GM23338 (cell line): ENCODE measurements around the gene MPC2. TPM values are rescaled to one million over a fixed set of nuclear protein-coding genes. Genes with fewer than 3 reads are reported as not detected.

ENCODE experiments used
- ATAC-seq: fragments of 200-7000 bp; cut with Tn5 transposase; 3 replicates; pipeline ENCODE4 v1.9.1; 2020
- DNase-seq: peaks from one replicate; pipeline ENCODE4 v3.0.0-alpha.2; 2015; ENCODE audit warnings: low spot score
- H2AFZ ChIP-seq: fragments of 200-600 bp; sonication (generic); 2 replicates; pipeline ENCODE4 v1.8.0; 2016; ENCODE audit warnings: antibody characterized with exemption, mild to moderate bottlenecking, moderate library complexity
- H3F3A ChIP-seq: fragments of 200-600 bp; sonication (generic); replicated peaks from 2 replicates; pipeline ENCODE4 v1.8.0; 2017; ENCODE audit warnings: antibody characterized with exemption, mixed run types, low read depth
- H3K27ac ChIP-seq: fragments of 200-600 bp; sonication (generic); 2 replicates; pipeline ENCODE4 v1.6.1; 2016; ENCODE audit warnings: low read depth
- H3K27me3 ChIP-seq: fragments of 200-600 bp; sonication (generic); 2 replicates; pipeline ENCODE4 v1.8.0; 2016; ENCODE audit warnings: mild to moderate bottlenecking, mixed run types, moderate library complexity; ENCODE audit not compliant: insufficient read depth
- H3K36me3 ChIP-seq: fragments of 200-600 bp; sonication (generic); 2 replicates; pipeline ENCODE4 v1.8.0; 2016; ENCODE audit warnings: mild to moderate bottlenecking; ENCODE audit not compliant: insufficient read depth
- H3K4me1 ChIP-seq: fragments of 200-600 bp; sonication (generic); 2 replicates; pipeline ENCODE4 v1.8.0; 2016; ENCODE audit warnings: mild to moderate bottlenecking, moderate library complexity; ENCODE audit not compliant: insufficient read depth
- H3K4me2 ChIP-seq: fragments of 200-600 bp; sonication (generic); 2 replicates; pipeline ENCODE4 v1.7.1; 2017; ENCODE audit warnings: mixed run types
- H3K4me3 ChIP-seq: fragments of 200-600 bp; sonication (generic); 2 replicates; pipeline ENCODE4 v1.6.1; 2016; ENCODE audit warnings: mixed run types
- H3K79me2 ChIP-seq: fragments of 200-600 bp; sonication (generic); replicated peaks from 2 replicates; pipeline ENCODE4 v1.8.0; 2017; ENCODE audit warnings: mild to moderate bottlenecking; ENCODE audit not compliant: insufficient read depth
- H3K9me2 ChIP-seq: fragments of 200-600 bp; sonication (generic); 2 replicates; pipeline ENCODE4 v1.8.0; 2017; ENCODE audit not compliant: insufficient read depth
- H4K20me1 ChIP-seq: fragments of 200-600 bp; sonication (generic); replicated peaks from 2 replicates; pipeline ENCODE4 v1.8.0; 2017; ENCODE audit warnings: mild to moderate bottlenecking; ENCODE audit not compliant: insufficient read depth
- H3K27ac Mint-ChIP-seq: 2 replicates; pipeline ENCODE4 v1.8.0; 2020; ENCODE audit warnings: inconsistent platforms, mild to moderate bottlenecking, moderate library complexity, mixed read lengths
- H3K27me3 Mint-ChIP-seq: 3 replicates; pipeline ENCODE4 v1.8.0; 2022; ENCODE audit warnings: low read depth, mild to moderate bottlenecking, moderate library complexity, mixed read lengths, inconsistent platforms; ENCODE audit not compliant: insufficient read depth, poor library complexity
- H3K36me3 Mint-ChIP-seq: 3 replicates; pipeline ENCODE4 v1.8.0; 2021; ENCODE audit warnings: low read depth, mild to moderate bottlenecking, inconsistent platforms, moderate library complexity, mixed read lengths
- H3K4me1 Mint-ChIP-seq: 3 replicates; pipeline ENCODE4 v1.8.0; 2020; ENCODE audit warnings: mild to moderate bottlenecking, inconsistent platforms, mixed read lengths
- H3K4me3 Mint-ChIP-seq: 3 replicates; pipeline ENCODE4 v1.8.0; 2021; ENCODE audit warnings: moderate library complexity, mild to moderate bottlenecking, inconsistent platforms, mixed read lengths
- H3K9me3 Mint-ChIP-seq: 3 replicates; pipeline ENCODE4 v1.8.0; 2020; ENCODE audit warnings: moderate library complexity, mild to moderate bottlenecking, inconsistent platforms, mixed read lengths
- CREB1 ChIP-seq: fragments of 250-450 bp; sonication (Bioruptor Pico); IDR thresholded peaks from 2 replicates; pipeline ENCODE4 v1.5.0; 2020; ENCODE audit warnings: low read depth, mild to moderate bottlenecking, moderate library complexity
- CTCF ChIP-seq, 2 experiments: fragments of 200-600 bp in 1 of 2; sonication (generic) in 1 of 2; conservative IDR thresholded peaks; 2 replicates each; pipeline versions ENCODE4 v1.5.1 to v1.6.1; 2016 to 2017; ENCODE audit warnings: antibody characterized with exemption in 2 of 2, low read depth in 2 of 2, mild to moderate bottlenecking in 2 of 2, moderate library complexity in 1 of 2
- ETS1 ChIP-seq: IDR thresholded peaks from 2 replicates; pipeline ENCODE4 v1.6.1; 2016; ENCODE audit warnings: antibody characterized with exemption
- EZH2phosphoT487 ChIP-seq: fragments of 200-600 bp; sonication (generic); IDR thresholded peaks from one replicate; pipeline ENCODE4 v1.8.1; 2018; ENCODE audit warnings: antibody characterized with exemption; ENCODE audit not compliant: unreplicated experiment
- JUNB ChIP-seq: IDR thresholded peaks from one replicate; pipeline ENCODE4 v1.6.1; 2016; ENCODE audit warnings: antibody characterized with exemption; ENCODE audit not compliant: unreplicated experiment
- NANOG ChIP-seq: IDR thresholded peaks from 2 replicates; pipeline ENCODE4 v1.6.1; 2016; ENCODE audit warnings: antibody characterized with exemption, borderline replicate concordance
- STAT1 ChIP-seq: IDR thresholded peaks from one replicate; pipeline ENCODE4 v1.6.1; 2016; ENCODE audit warnings: antibody characterized with exemption; ENCODE audit not compliant: unreplicated experiment
- ZNF114 ChIP-seq: fragments of 250-450 bp; sonication (Bioruptor Pico); IDR thresholded peaks from 2 replicates; pipeline ENCODE4 v1.5.0; 2020; ENCODE audit warnings: mild to moderate bottlenecking, moderate library complexity
- ZNF331 ChIP-seq: fragments of 250-450 bp; sonication (Bioruptor Pico); IDR thresholded peaks from 2 replicates; pipeline ENCODE4 v1.5.0; 2020; ENCODE audit warnings: low read depth, mild to moderate bottlenecking, moderate library complexity
- polyA plus RNA-seq: library from polyadenylated mRNA; unstranded; fragments of >200 nt; fragmentation: Nextera tagmentation; extraction: Ambion mirVana; gene quantifications from 2 replicates; pipeline ENCODE4 v1.2.1, GENCODE V29; 2016
- total RNA-seq: library from RNA; depleted of rRNA; stranded (reverse); fragments of >200 nt; shearing (Covaris generic); gene quantifications from 2 replicates; pipeline ENCODE4 v1.2.3, GENCODE V29; 2014
- TF ChIP-seq, protein P1 (sequence below): IDR thresholded peaks from one replicate; pipeline ENCODE4 v1.6.1; 2018; ENCODE audit warnings: antibody characterized with exemption; ENCODE audit not compliant: unreplicated experiment
- TF ChIP-seq, protein P2 (sequence below): fragments of 250-450 bp; sonication (Bioruptor Pico); IDR thresholded peaks from 2 replicates; pipeline ENCODE4 v1.5.0; 2020; ENCODE audit warnings: mild to moderate bottlenecking, moderate library complexity

MPC2 gene
- total and polyA plus RNA-seq, 2 experiments from 2014 or later = 21.6 to 76.9 TPM

- no peak for TF ChIP-seq ZNF114 (CRISPR knock-in tag)
- TF ChIP-seq STAT1 = no peak
- TF ChIP-seq ETS1 = no peak
- TF ChIP-seq, protein P1, sequence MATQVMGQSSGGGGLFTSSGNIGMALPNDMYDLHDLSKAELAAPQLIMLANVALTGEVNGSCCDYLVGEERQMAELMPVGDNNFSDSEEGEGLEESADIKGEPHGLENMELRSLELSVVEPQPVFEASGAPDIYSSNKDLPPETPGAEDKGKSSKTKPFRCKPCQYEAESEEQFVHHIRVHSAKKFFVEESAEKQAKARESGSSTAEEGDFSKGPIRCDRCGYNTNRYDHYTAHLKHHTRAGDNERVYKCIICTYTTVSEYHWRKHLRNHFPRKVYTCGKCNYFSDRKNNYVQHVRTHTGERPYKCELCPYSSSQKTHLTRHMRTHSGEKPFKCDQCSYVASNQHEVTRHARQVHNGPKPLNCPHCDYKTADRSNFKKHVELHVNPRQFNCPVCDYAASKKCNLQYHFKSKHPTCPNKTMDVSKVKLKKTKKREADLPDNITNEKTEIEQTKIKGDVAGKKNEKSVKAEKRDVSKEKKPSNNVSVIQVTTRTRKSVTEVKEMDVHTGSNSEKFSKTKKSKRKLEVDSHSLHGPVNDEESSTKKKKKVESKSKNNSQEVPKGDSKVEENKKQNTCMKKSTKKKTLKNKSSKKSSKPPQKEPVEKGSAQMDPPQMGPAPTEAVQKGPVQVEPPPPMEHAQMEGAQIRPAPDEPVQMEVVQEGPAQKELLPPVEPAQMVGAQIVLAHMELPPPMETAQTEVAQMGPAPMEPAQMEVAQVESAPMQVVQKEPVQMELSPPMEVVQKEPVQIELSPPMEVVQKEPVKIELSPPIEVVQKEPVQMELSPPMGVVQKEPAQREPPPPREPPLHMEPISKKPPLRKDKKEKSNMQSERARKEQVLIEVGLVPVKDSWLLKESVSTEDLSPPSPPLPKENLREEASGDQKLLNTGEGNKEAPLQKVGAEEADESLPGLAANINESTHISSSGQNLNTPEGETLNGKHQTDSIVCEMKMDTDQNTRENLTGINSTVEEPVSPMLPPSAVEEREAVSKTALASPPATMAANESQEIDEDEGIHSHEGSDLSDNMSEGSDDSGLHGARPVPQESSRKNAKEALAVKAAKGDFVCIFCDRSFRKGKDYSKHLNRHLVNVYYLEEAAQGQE = no peak
- no peak for TF ChIP-seq CREB1
- TF ChIP-seq, protein P2, sequence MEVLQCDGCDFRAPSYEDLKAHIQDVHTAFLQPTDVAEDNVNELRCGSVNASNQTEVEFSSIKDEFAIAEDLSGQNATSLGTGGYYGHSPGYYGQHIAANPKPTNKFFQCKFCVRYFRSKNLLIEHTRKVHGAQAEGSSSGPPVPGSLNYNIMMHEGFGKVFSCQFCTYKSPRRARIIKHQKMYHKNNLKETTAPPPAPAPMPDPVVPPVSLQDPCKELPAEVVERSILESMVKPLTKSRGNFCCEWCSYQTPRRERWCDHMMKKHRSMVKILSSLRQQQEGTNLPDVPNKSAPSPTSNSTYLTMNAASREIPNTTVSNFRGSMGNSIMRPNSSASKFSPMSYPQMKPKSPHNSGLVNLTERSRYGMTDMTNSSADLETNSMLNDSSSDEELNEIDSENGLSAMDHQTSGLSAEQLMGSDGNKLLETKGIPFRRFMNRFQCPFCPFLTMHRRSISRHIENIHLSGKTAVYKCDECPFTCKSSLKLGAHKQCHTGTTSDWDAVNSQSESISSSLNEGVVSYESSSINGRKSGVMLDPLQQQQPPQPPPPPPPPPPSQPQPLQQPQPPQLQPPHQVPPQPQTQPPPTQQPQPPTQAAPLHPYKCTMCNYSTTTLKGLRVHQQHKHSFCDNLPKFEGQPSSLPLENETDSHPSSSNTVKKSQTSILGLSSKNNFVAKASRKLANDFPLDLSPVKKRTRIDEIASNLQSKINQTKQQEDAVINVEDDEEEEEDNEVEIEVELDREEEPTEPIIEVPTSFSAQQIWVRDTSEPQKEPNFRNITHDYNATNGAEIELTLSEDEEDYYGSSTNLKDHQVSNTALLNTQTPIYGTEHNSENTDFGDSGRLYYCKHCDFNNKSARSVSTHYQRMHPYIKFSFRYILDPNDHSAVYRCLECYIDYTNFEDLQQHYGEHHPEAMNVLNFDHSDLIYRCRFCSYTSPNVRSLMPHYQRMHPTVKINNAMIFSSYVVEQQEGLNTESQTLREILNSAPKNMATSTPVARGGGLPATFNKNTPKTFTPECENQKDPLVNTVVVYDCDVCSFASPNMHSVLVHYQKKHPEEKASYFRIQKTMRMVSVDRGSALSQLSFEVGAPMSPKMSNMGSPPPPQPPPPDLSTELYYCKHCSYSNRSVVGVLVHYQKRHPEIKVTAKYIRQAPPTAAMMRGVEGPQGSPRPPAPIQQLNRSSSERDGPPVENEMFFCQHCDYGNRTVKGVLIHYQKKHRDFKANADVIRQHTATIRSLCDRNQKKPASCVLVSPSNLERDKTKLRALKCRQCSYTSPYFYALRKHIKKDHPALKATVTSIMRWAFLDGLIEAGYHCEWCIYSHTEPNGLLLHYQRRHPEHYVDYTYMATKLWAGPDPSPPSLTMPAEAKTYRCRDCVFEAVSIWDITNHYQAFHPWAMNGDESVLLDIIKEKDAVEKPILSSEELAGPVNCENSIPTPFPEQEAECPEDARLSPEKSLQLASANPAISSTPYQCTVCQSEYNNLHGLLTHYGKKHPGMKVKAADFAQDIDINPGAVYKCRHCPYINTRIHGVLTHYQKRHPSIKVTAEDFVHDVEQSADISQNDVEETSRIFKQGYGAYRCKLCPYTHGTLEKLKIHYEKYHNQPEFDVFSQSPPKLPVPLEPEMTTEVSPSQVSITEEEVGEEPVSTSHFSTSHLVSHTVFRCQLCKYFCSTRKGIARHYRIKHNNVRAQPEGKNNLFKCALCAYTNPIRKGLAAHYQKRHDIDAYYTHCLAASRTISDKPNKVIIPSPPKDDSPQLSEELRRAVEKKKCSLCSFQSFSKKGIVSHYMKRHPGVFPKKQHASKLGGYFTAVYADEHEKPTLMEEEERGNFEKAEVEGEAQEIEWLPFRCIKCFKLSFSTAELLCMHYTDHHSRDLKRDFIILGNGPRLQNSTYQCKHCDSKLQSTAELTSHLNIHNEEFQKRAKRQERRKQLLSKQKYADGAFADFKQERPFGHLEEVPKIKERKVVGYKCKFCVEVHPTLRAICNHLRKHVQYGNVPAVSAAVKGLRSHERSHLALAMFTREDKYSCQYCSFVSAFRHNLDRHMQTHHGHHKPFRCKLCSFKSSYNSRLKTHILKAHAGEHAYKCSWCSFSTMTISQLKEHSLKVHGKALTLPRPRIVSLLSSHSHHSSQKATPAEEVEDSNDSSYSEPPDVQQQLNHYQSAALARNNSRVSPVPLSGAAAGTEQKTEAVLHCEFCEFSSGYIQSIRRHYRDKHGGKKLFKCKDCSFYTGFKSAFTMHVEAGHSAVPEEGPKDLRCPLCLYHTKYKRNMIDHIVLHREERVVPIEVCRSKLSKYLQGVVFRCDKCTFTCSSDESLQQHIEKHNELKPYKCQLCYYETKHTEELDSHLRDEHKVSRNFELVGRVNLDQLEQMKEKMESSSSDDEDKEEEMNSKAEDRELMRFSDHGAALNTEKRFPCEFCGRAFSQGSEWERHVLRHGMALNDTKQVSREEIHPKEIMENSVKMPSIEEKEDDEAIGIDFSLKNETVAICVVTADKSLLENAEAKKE (CRISPR knock-in tag) = no peak
- TF ChIP-seq JUNB = no peak
- no peak for TF ChIP-seq CTCF (conservative IDR thresholded peaks at IDR 0.05; ENCODE audit: low read depth in 2 of 2)
- no peak for TF ChIP-seq ZNF331 (CRISPR knock-in tag)
- TF ChIP-seq EZH2phosphoT487 = no peak
- TF ChIP-seq NANOG = no peak
- Histone ChIP-seq H3K27me3 (no peaks in the 10 kb centered on the region), H3K4me1 (peaks cover 6% of the 10 kb centered on the region; the same call in 1 of the 2 replicates), H3K4me3 (no peak overlapping the region), H3F3A (no peaks in the 10 kb centered on the region), H2AFZ (no peak overlapping the region), H3K4me2 (no peak overlapping the region), H3K79me2 (peaks cover 65% of the 10 kb centered on the region), H3K9me2 (no peaks in the 10 kb centered on the region), H3K36me3 (no peaks in the 10 kb centered on the region), H4K20me1 (no peaks in the 10 kb centered on the region; the same call in 1 of the 2 replicates), H3K27ac (no peak overlapping the region)
- ATAC-seq (no peak), DNase-seq (no peak)
- Mint-ChIP-seq H3K27me3 (no peaks in the 10 kb centered on the region), H3K9me3 (no peaks in the 10 kb centered on the region), H3K4me3 (no peak overlapping the region), H3K4me1 (peaks cover 6% of the 10 kb centered on the region; the same call in 1 of the 3 replicates), H3K36me3 (peaks cover 10% of the 10 kb centered on the region; the same call in 2 of the 3 replicates), H3K27ac (no peak overlapping the region)
Observed at GRCh38 chr1:167981933-167982332, 45.1 kb upstream of the MPC2 start.
